ENCODE results near the gene CELF5.
"Not testable (repeated sequence)": the region's sequence is repeated elsewhere in the genome, so short reads cannot be mapped to it uniquely, and the experiment has no call there.

CELF5 gene

DNA sequence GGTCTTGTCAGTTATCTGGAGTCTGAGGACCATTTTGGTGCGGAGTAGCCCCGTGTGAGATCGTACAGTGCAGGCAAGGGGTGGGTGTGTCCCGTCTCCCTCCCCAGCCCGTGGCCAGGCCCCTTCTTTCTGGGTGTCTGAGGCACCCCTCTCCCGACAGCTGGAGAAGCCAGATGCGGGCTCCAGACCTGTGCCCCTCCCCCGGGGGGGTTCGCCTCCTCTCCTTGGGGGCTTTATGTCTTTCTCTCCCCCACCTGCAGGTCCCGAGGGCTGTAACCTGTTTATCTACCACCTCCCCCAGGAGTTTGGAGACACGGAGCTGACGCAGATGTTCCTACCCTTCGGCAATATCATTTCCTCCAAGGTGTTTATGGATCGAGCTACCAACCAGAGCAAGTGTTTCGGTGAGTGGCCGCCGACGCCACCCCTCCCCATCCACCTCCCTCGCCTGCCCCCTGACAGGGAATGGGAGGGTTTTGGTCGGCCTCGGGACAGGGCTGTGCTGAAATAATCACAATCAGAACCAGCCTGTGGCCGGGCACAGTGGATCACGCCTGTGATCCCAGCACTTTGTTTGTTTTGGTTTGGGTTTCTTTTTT is 65.6 kb downstream of the CELF5 start:
- H3K9me3 ChIP-seq: no peaks in the 10 kb centered on the region
- no peak overlapping the region for H3K27ac ChIP-seq
- peaks cover 0 to 3% of the 10 kb centered on the region in 2 experiments for H3K4me1 ChIP-seq (ENCODE audit: control insufficient read depth in 1 of 2, insufficient read depth in 1 of 2, low read depth in 1 of 2, low read length in 1 of 2)
- no peaks in the 10 kb centered on the region for H3K36me3 ChIP-seq
- no peak overlapping the region for H3K4me3 ChIP-seq (ENCODE audit: low read depth in 1 of 2, low read length in 1 of 2)
- peaks cover 73% of the 10 kb centered on the region for H3K27me3 ChIP-seq
- TF ChIP-seq CTCF (IDR thresholded peaks at IDR 0.05): no peak

DNA sequence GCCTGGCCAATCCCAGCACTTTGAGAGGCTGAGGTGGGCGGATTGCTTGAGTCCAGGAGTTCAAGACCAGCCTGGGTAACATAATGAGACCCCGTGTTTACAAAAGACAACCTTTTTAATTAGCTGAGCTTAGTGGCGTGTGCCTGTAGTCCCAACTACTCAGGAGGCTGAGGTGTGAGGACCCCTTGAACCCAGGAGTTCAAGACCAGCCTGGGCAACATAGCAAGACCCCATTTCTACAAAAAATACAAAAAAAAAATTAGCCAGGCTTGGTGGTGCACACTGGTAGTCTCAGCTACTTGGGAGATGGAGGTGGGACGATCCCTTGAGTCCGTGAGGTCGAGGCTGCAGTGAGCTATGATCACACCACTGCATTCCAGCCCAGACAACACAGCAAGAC is 66.4 kb downstream of the CELF5 start:
- H3K27me3 ChIP-seq: peaks cover 71% of the 10 kb centered on the region
- H3K4me3 ChIP-seq (ENCODE audit: low read depth in 1 of 2, low read length in 1 of 2): not testable (repeated sequence)

GRCh38 chr19:3291644-3292043 is 67.2 kb downstream of the CELF5 start:
- Histone ChIP-seq H3K4me1 (ENCODE audit: control insufficient read depth in 1 of 2, insufficient read depth in 1 of 2, low read depth in 1 of 2, low read length in 1 of 2) (no peaks in the 10 kb centered on the region), H3K4me3 (ENCODE audit: low read depth in 1 of 2, low read length in 1 of 2) (no peak overlapping the region), H3K27ac (no peak overlapping the region), H3K27me3 (peaks cover 66% of the 10 kb centered on the region), H3K9me3 (no peaks in the 10 kb centered on the region), H3K36me3 (no peaks in the 10 kb centered on the region)
- TF ChIP-seq CTCF (IDR thresholded peaks at IDR 0.05): no peak

More for the DNA sequence above, 66.4 kb downstream of the CELF5 start:
- H3K4me1 ChIP-seq (ENCODE audit: control insufficient read depth in 1 of 2, insufficient read depth in 1 of 2, low read depth in 1 of 2, low read length in 1 of 2); H3K36me3 ChIP-seq; H3K27ac ChIP-seq; H3K9me3 ChIP-seq: not testable (repeated sequence)

DNA sequence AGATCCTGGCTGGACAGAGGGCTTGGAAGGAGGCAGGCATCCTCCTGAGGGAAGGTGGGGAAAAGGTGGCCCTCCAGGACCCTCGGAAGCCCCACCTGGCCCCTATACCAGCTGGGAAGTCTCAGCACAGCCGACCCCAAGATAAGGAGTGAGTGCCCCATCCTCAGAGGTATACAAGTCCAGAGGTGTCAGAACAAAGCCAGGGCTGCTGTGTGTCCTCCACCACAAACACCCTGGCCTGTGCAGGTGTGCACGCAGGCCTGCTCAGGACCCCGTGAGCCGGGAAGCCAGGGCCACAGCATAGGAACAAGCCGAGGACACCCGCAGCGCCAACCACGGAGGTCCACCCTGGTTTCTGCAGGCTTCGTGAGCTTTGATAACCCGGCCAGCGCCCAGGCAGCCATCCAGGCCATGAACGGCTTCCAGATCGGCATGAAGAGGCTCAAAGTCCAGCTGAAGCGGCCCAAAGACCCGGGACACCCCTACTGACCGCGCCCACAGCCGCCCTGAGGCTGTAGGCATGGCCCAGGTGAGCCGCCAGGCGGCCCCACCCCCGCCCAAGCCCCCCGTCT is 68.6 kb downstream of the CELF5 start:
- no peak overlapping the region for H3K27ac ChIP-seq
- H3K27me3 ChIP-seq: peaks cover 64% of the 10 kb centered on the region
- H3K9me3 ChIP-seq: no peaks in the 10 kb centered on the region
- H3K4me3 ChIP-seq (ENCODE audit: low read depth in 1 of 2, low read length in 1 of 2): no peak overlapping the region
- no peaks in the 10 kb centered on the region for H3K4me1 ChIP-seq (ENCODE audit: control insufficient read depth in 1 of 2, insufficient read depth in 1 of 2, low read depth in 1 of 2, low read length in 1 of 2)
- TF ChIP-seq CTCF (IDR thresholded peaks at IDR 0.05): no peak
- no peaks in the 10 kb centered on the region for H3K36me3 ChIP-seq

DNA sequence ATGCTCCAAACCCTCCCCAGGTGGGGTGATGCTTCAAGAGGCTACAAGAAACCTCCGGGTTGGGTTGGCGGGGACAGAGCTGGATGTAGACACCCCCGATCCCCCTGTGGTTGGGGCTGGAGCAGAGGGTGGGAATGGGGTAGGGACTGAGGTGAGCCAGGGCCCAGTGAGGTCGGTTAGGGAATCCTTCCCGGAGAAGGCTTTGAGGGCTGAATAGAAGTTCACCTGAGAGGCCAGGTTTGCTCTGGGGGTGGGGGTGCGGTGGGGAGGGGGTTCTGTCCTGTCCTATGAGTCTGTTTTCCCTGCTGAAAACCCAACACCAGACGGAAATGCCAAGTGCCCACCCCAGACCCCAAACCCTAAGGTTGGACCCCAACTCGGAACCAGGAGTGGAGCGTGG is 69.1 kb downstream of the CELF5 start:
- Histone ChIP-seq H3K27me3 (peaks cover 60% of the 10 kb centered on the region), H3K4me1 (ENCODE audit: control insufficient read depth in 1 of 2, insufficient read depth in 1 of 2, low read depth in 1 of 2, low read length in 1 of 2) (no peaks in the 10 kb centered on the region), H3K9me3 (no peaks in the 10 kb centered on the region), H3K27ac (no peak overlapping the region), H3K36me3 (no peaks in the 10 kb centered on the region), H3K4me3 (ENCODE audit: low read depth in 1 of 2, low read length in 1 of 2) (no peak overlapping the region)
- TF ChIP-seq CTCF (IDR thresholded peaks at IDR 0.05): no peak

DNA sequence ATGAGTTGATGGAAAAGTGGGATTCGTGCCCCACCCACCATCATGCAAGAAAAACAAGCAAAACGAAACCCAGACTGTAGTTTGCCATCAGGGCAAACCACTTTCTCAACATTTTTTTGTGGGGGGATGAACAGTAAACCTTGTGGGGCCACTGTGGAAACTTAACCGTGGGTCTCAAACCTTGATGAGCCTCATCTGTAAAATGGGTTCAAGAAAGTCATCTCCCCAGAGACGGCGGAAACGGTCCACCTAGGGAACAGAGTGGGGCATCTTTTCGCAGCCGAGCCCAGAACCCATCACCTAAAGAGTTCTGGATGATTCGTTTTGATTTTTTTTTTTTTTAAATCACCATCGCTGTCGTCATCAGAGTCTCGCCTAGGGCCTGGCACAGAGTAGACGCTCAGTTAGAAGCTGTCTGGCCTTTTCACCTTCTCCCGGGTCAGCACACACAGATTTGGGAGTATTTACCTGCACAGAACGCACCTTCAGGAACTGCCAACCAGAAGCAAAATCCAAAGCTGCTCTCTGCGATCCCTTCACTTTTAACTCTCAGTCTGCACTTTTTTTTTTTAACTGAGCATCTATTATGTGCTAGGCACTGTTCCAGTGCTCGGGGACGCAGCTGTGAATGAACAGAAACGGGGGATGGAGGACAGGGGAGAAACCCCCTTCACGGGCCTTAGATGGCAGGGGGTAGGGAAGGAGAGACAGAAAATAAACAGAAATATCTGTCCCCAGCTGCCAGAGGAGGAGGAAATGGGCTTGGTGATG is 69.8 kb downstream of the CELF5 start:
- H3K27ac ChIP-seq: no peak overlapping the region
- H3K4me3 ChIP-seq (ENCODE audit: low read depth in 1 of 2, low read length in 1 of 2): no peak overlapping the region
- no peaks in the 10 kb centered on the region for H3K4me1 ChIP-seq (ENCODE audit: control insufficient read depth in 1 of 2, insufficient read depth in 1 of 2, low read depth in 1 of 2, low read length in 1 of 2)
- peaks cover 53% of the 10 kb centered on the region for H3K27me3 ChIP-seq
- TF ChIP-seq CTCF (IDR thresholded peaks at IDR 0.05): no peak
- H3K36me3 ChIP-seq: no peaks in the 10 kb centered on the region
- H3K9me3 ChIP-seq: no peaks in the 10 kb centered on the region
